HCT116 (cell line): ENCODE results near the gene FYCO1. TPM values are rescaled to one million over a fixed set of nuclear protein-coding genes. Genes with fewer than 3 reads are reported as not detected.

Source experiments
- ATAC-seq: fragments of 200-7000 bp; cut with Tn5 transposase; 2 replicates; pipeline ENCODE4 v1.9.1; 2020; ENCODE audit warnings: mild to moderate bottlenecking, moderate library complexity
- BruUV-seq: library from RNA; stranded (reverse); fragments of 400-500 nt; replicated peaks from 2 replicates; lab custom pipeline; 2021; lab: Mats Ljungman, UMichigan
- CTCF ChIA-PET: fragments of 300-600 bp; sonication (Branson Sonifier 250); formaldehyde crosslinking; loops from one replicate; lab custom pipeline; 2021; ENCODE audit warnings: antibody characterized with exemption; lab: Charles Lee
- POLR2A ChIA-PET: fragments of 300-600, 350-600 bp; sonication (Branson Sonifier 250); formaldehyde crosslinking; loops from one replicate; lab custom pipeline; 2021; ENCODE audit warnings: antibody characterized with exemption; lab: Charles Lee
- RAD21 ChIA-PET, 2 experiments: fragments of 300-600 bp; sonication (Branson Sonifier 250); formaldehyde crosslinking; loops; one replicate each; lab custom pipeline; 2023; ENCODE audit warnings: low total read pairs in 2 of 2; ENCODE audit not compliant: uncharacterized antibody in 2 of 2, unreplicated experiment in 2 of 2, low non-redundant PET in 1 of 2; lab: Charles Lee
- DNase-seq: peaks from one replicate; pipeline ENCODE4 v3.0.0-alpha.2; 2010; ENCODE audit warnings: low read depth, low spot score
- H2AFZ ChIP-seq: fragments of 200-600 bp; shearing (Covaris generic), sonication (generic); 2 replicates; pipeline ENCODE4 v1.6.1; 2017; ENCODE audit warnings: low read depth, mixed run types, mixed read lengths, antibody characterized with exemption, low read length; ENCODE audit not compliant: poor library complexity, severe bottlenecking
- H3K27ac ChIP-seq: 2 replicates; pipeline ENCODE4 v1.5.1; 2012; ENCODE audit warnings: low read depth, low read length
- H3K27me3 ChIP-seq: fragments of 200-600 bp; sonication (generic); 2 replicates; pipeline ENCODE4 v1.6.1; 2016; ENCODE audit warnings: mixed run types, low read length, mixed read lengths; ENCODE audit not compliant: insufficient read depth
- H3K36me3 ChIP-seq, 2 experiments: fragments of 200-500 bp in 1 of 2; fragments of 200-600 bp in 1 of 2; sonication (Bioruptor generic) in 1 of 2; sonication (generic) in 1 of 2; 2 replicates each; pipeline versions ENCODE4 v1.5.1 to v1.6.1; 2014 to 2016; ENCODE audit warnings: low read length in 2 of 2, inconsistent platforms in 1 of 2, mixed read lengths in 1 of 2, mixed run types in 1 of 2; ENCODE audit not compliant: insufficient read depth in 2 of 2, control insufficient read depth in 1 of 2
- H3K4me1 ChIP-seq, 2 experiments: fragments of 200-600 bp in 1 of 2; sonication (generic) in 1 of 2; 2 replicates each; pipeline versions ENCODE4 v1.5.1 to v1.6.1; 2012 to 2017; ENCODE audit warnings: low read length in 2 of 2, inconsistent platforms in 1 of 2, mild to moderate bottlenecking in 1 of 2, mixed read lengths in 1 of 2, mixed run types in 1 of 2, moderate library complexity in 1 of 2; ENCODE audit not compliant: insufficient read depth in 2 of 2, control insufficient read depth in 1 of 2
- H3K4me2 ChIP-seq: fragments of 200-600 bp; sonication (generic); 2 replicates; pipeline ENCODE4 v1.6.1; 2017; ENCODE audit warnings: mixed run types, low read length, mixed read lengths
- H3K4me3 ChIP-seq, 2 experiments: fragments of 200-600 bp in 1 of 2; sonication (generic) in 1 of 2; replicated peaks in 1 of 2; 2 replicates each; pipeline ENCODE4 v1.5.1; 2011 to 2016; ENCODE audit warnings: low read length in 2 of 2, control low read depth in 1 of 2, low read depth in 1 of 2, mild to moderate bottlenecking in 1 of 2, mixed read lengths in 1 of 2, mixed run types in 1 of 2
- H3K79me2 ChIP-seq: fragments of 200-600 bp; sonication (generic); 2 replicates; pipeline ENCODE4 v1.6.1; 2017; ENCODE audit warnings: mild to moderate bottlenecking, mixed run types, low read length, moderate library complexity, mixed read lengths; ENCODE audit not compliant: insufficient read depth
- H3K9ac ChIP-seq: fragments of 200-600 bp; sonication (generic); 2 replicates; pipeline ENCODE4 v1.6.1; 2016; ENCODE audit warnings: low read length, mixed read lengths
- H3K9me2 ChIP-seq: fragments of 200-600 bp; sonication (generic), shearing (Covaris generic); 2 replicates; pipeline ENCODE4 v1.6.1; 2017; ENCODE audit warnings: mixed run types, mild to moderate bottlenecking, moderate library complexity; ENCODE audit not compliant: insufficient read depth
- H3K9me3 ChIP-seq, 2 experiments: fragments of 200-500 bp in 1 of 2; fragments of 200-600 bp in 1 of 2; sonication (Bioruptor generic) in 1 of 2; sonication (generic) in 1 of 2; 2 replicates each; pipeline ENCODE4 v1.6.1; 2014 to 2017; ENCODE audit warnings: low read length in 2 of 2, mixed read lengths in 2 of 2, inconsistent platforms in 1 of 2, low read depth in 1 of 2, mild to moderate bottlenecking in 1 of 2, mixed run types in 1 of 2, moderate library complexity in 1 of 2; ENCODE audit not compliant: control insufficient read depth in 1 of 2, insufficient read depth in 1 of 2
- H4K20me1 ChIP-seq: fragments of 200-600 bp; sonication (generic), shearing (Covaris generic); 2 replicates; pipeline ENCODE4 v1.6.1; 2017; ENCODE audit warnings: mixed run types, mild to moderate bottlenecking, moderate library complexity; ENCODE audit not compliant: insufficient read depth
- CEBPB ChIP-seq: IDR thresholded peaks from 2 replicates; pipeline ENCODE4 v1.6.1; 2012; ENCODE audit warnings: low read depth
- CTCF ChIP-seq, 3 experiments: fragments of 200-600 bp in 1 of 3; sonication (generic) in 1 of 3; IDR thresholded peaks in 2 of 3; conservative IDR thresholded peaks in 1 of 3; 2 replicates each; pipeline ENCODE4 v1.5.1; 2012 to 2017; ENCODE audit warnings: low read depth in 2 of 3, low read length in 2 of 3, antibody characterized with exemption in 1 of 3, borderline replicate concordance in 1 of 3, control low read depth in 1 of 3, mild to moderate bottlenecking in 1 of 3, mixed read lengths in 1 of 3, mixed run types in 1 of 3, moderate library complexity in 1 of 3; ENCODE audit not compliant: insufficient read depth in 1 of 3
- EZH2 ChIP-seq: fragments of 200-600 bp; sonication (generic); IDR thresholded peaks from 2 replicates; pipeline ENCODE4 v1.6.1; 2017; ENCODE audit warnings: antibody characterized with exemption, mixed run types
- FOSL1 ChIP-seq: IDR thresholded peaks from 2 replicates; pipeline ENCODE4 v1.6.1; 2012; ENCODE audit warnings: low read depth
- JUND ChIP-seq: IDR thresholded peaks from 2 replicates; pipeline ENCODE4 v1.6.1; 2012
- REST ChIP-seq: IDR thresholded peaks from 2 replicates; pipeline ENCODE4 v1.6.1; 2012; ENCODE audit warnings: low read depth
- SP1 ChIP-seq: IDR thresholded peaks from 2 replicates; pipeline ENCODE4 v1.6.1; 2012; ENCODE audit warnings: low read depth
- SRF ChIP-seq: IDR thresholded peaks from 2 replicates; pipeline ENCODE4 v1.6.1; 2012; ENCODE audit warnings: low read depth
- TCF7L2 ChIP-seq: IDR thresholded peaks from 2 replicates; pipeline ENCODE4 v1.7.0; 2011; ENCODE audit warnings: borderline replicate concordance, inconsistent platforms; ENCODE audit not compliant: insufficient read depth, insufficient read length; ENCODE audit errors: extremely low read depth
- ZFX ChIP-seq: fragments of 450-650 bp; IDR thresholded peaks from 2 replicates; pipeline ENCODE4 v1.6.1; 2017
- intact Hi-C: fragments of 100-400 bp; cut with micrococcal nuclease; formaldehyde crosslinking; loops from 2 replicates; pipeline ENCODE4 v1.10.0; 2022
- total RNA-seq: library from RNA; stranded (reverse); gene quantifications from one replicate; pipeline ENCODE4 v1.2.1, GENCODE V29; 2021; ENCODE audit not compliant: unreplicated experiment
- TF ChIP-seq, protein P1 (sequence below): IDR thresholded peaks from 2 replicates; pipeline ENCODE4 v1.6.1; 2012

The FYCO1 gene
- total RNA-seq, 1 experiment from 2014 or later, result 15.8 TPM

DNA sequence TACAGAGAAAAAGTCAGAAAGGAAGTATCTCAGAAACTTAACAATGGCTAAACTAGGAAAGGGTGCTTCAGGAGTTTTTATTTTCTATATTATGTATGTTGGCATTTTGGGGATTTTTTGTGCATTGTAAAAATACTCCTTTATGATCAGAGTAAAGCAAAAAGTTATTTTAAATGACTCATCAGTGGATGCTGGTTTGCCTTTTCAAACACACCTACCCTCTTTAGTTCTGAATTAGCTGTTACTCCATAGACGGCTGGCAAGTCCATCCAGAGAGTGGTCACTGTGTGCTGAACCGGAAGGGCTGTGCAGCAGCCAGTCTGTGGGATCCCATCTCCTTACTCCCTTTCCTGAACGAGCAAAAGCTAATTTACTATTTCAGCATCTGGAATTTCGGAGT lies 108.3 kb downstream of the FYCO1 start:
- H2AFZ ChIP-seq, result no peak overlapping the region
- H3K4me1 ChIP-seq, result peaks cover 5 to 6% of the 10 kb centered on the region in 2 experiments; a peak in 3 of 4 replicates
- CTCF ChIA-PET, result no interaction called here
- no peaks in the 10 kb centered on the region for H3K36me3 ChIP-seq
- intact Hi-C loops, result no loop called here
- BruUV-seq, result no TSS peak
- no peaks in the 10 kb centered on the region for H4K20me1 ChIP-seq
- TF ChIP-seq CTCF (IDR thresholded peaks at IDR 0.05 in 2 of 3, conservative IDR thresholded peaks at IDR 0.05 in 1 of 3; ENCODE audit: borderline replicate concordance in 1 of 3, insufficient read depth in 1 of 3, low read depth in 2 of 3, low read length in 2 of 3) (no peak), ZFX (no peak), EZH2 (no peak), FOSL1 (no peak), SP1 (no peak), CEBPB (no peak), REST (no peak), SRF (no peak), TCF7L2 (no peak), JUND (no peak)
- TF ChIP-seq, protein P1, sequence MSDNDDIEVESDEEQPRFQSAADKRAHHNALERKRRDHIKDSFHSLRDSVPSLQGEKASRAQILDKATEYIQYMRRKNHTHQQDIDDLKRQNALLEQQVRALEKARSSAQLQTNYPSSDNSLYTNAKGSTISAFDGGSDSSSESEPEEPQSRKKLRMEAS, result no peak
- POLR2A ChIA-PET, result interaction anchor here (0.5 kb wide), 1 partner anchor 231 kb away, joined by 3 read pairs; no protein-coding TSS in a partner anchor
- H3K4me3 ChIP-seq, result no peak overlapping the region
- no peaks in the 10 kb centered on the region for H3K79me2 ChIP-seq
- no peak overlapping the region for H3K27ac ChIP-seq
- RAD21 ChIA-PET, result no interaction called here
- no peaks in the 10 kb centered on the region for H3K27me3 ChIP-seq
- no peak overlapping the region for H3K4me2 ChIP-seq
- no peaks in the 10 kb centered on the region for H3K9me2 ChIP-seq
- H3K9me3 ChIP-seq, result no peaks in the 10 kb centered on the region
- ATAC-seq, result no peak
- no peak for DNase-seq
- H3K9ac ChIP-seq, result no peak overlapping the region
